Measurements from ENCODE around the gene DNAJC16.
"Not testable (repeated sequence)": the region's sequence is repeated elsewhere in the genome, so short reads cannot be mapped to it uniquely, and the experiment has no call there.

Gene DNAJC16

GRCh38 chr1:15515022-15515663, 11.5 kb upstream of the DNAJC16 start:
- DNase-seq: no peak
- no peaks in the 10 kb centered on the region for H3K79me2 ChIP-seq (ENCODE audit: control insufficient read depth, insufficient read depth, low read length)
- no peaks in the 10 kb centered on the region for H3K4me1 ChIP-seq (ENCODE audit: control insufficient read depth, low read depth, low read length)
- no peak overlapping the region for H2BK120ac ChIP-seq (ENCODE audit: low read depth, low read length)
- H3K79me1 ChIP-seq (ENCODE audit: low read length): no peaks in the 10 kb centered on the region
- H3K9ac ChIP-seq (ENCODE audit: low read length): no peak overlapping the region
- H3K27ac ChIP-seq (ENCODE audit: low read depth, low read length): no peak overlapping the region
- H3K4ac ChIP-seq (ENCODE audit: low read depth, low read length): no peak overlapping the region
- no peaks in the 10 kb centered on the region for H3K27me3 ChIP-seq (ENCODE audit: insufficient read depth, low read length, poor library complexity)
- H4K8ac ChIP-seq (ENCODE audit: low read depth, low read length): no peak overlapping the region
- H2BK5ac ChIP-seq (ENCODE audit: low read length): no peak overlapping the region
- H3K23ac ChIP-seq (ENCODE audit: low read length): no peak overlapping the region
- no peak overlapping the region for H4K5ac ChIP-seq (ENCODE audit: low read length)
- no peak overlapping the region for H3K4me2 ChIP-seq (ENCODE audit: low read length)
- no peak overlapping the region for H2AK5ac ChIP-seq (ENCODE audit: low read length)
- no peak overlapping the region for H3K56ac ChIP-seq (ENCODE audit: low read length)
- peaks cover 2% of the 10 kb centered on the region for H3K36me3 ChIP-seq (ENCODE audit: control insufficient read depth, insufficient read depth, low read length)
- no peak overlapping the region for H3K4me3 ChIP-seq (ENCODE audit: low read length)
- H2BK15ac ChIP-seq (replicated peaks; ENCODE audit: low read depth): no peak overlapping the region
- no CpG with 5 or more reads among the region's 2 CpGs for WGBS (ENCODE audit: extremely low coverage, insufficient coverage, low lambda C conversion rate)
- H3K18ac ChIP-seq (ENCODE audit: low read length): no peak overlapping the region

GRCh38 chr1:15519625-15520024, 7.0 kb upstream of the DNAJC16 start:
- Histone ChIP-seq H2BK5ac (ENCODE audit: low read length) (no peak overlapping the region), H4K5ac (ENCODE audit: low read length) (no peak overlapping the region), H2AK5ac (ENCODE audit: low read length) (no peak overlapping the region), H3K4me3 (ENCODE audit: low read length) (no peak overlapping the region), H2BK15ac (replicated peaks; ENCODE audit: low read depth) (no peak overlapping the region), H3K23ac (ENCODE audit: low read length) (no peak overlapping the region), H2BK120ac (ENCODE audit: low read depth, low read length) (no peak overlapping the region), H3K56ac (ENCODE audit: low read length) (no peak overlapping the region), H3K4ac (ENCODE audit: low read depth, low read length) (no peak overlapping the region), H3K36me3 (ENCODE audit: control insufficient read depth, insufficient read depth, low read length) (peaks cover 2% of the 10 kb centered on the region), H3K4me2 (ENCODE audit: low read length) (no peak overlapping the region), H3K4me1 (ENCODE audit: control insufficient read depth, low read depth, low read length) (no peaks in the 10 kb centered on the region), H3K27me3 (ENCODE audit: insufficient read depth, low read length, poor library complexity) (no peaks in the 10 kb centered on the region), H3K9ac (ENCODE audit: low read length) (no peak overlapping the region), H3K18ac (ENCODE audit: low read length) (no peak overlapping the region), H4K8ac (ENCODE audit: low read depth, low read length) (no peak overlapping the region), H3K79me1 (ENCODE audit: low read length) (peaks cover 2% of the 10 kb centered on the region), H3K79me2 (ENCODE audit: control insufficient read depth, insufficient read depth, low read length) (no peaks in the 10 kb centered on the region), H3K27ac (ENCODE audit: low read depth, low read length) (no peak overlapping the region)
- DNase-seq: no peak
- WGBS (ENCODE audit: extremely low coverage, insufficient coverage, low lambda C conversion rate): no CpG with 5 or more reads among the region's 3 CpGs

GRCh38 chr1:15521206-15521906, 5.3 kb upstream of the DNAJC16 start:
- not testable (repeated sequence) for H3K4me1 ChIP-seq (ENCODE audit: control insufficient read depth, low read depth, low read length); H3K4me2 ChIP-seq (ENCODE audit: low read length); H3K27ac ChIP-seq (ENCODE audit: low read depth, low read length); H3K23ac ChIP-seq (ENCODE audit: low read length); H3K4ac ChIP-seq (ENCODE audit: low read depth, low read length); H2AK5ac ChIP-seq (ENCODE audit: low read length); H3K9ac ChIP-seq (ENCODE audit: low read length); H3K56ac ChIP-seq (ENCODE audit: low read length); H3K27me3 ChIP-seq (ENCODE audit: insufficient read depth, low read length, poor library complexity); H4K5ac ChIP-seq (ENCODE audit: low read length); H2BK5ac ChIP-seq (ENCODE audit: low read length); H2BK15ac ChIP-seq (replicated peaks; ENCODE audit: low read depth); H3K36me3 ChIP-seq (ENCODE audit: control insufficient read depth, insufficient read depth, low read length); H3K4me3 ChIP-seq (ENCODE audit: low read length); H3K18ac ChIP-seq (ENCODE audit: low read length); H3K79me2 ChIP-seq (ENCODE audit: control insufficient read depth, insufficient read depth, low read length); DNase-seq; H3K79me1 ChIP-seq (ENCODE audit: low read length); H4K8ac ChIP-seq (ENCODE audit: low read depth, low read length); H2BK120ac ChIP-seq (ENCODE audit: low read depth, low read length)
- WGBS (ENCODE audit: extremely low coverage, insufficient coverage, low lambda C conversion rate): no CpG with 5 or more reads among the region's 17 CpGs

GRCh38 chr1:15522551-15522950, 4.1 kb upstream of the DNAJC16 start:
- H2BK5ac ChIP-seq (ENCODE audit: low read length): no peak overlapping the region
- H2AK5ac ChIP-seq (ENCODE audit: low read length): no peak overlapping the region
- H3K36me3 ChIP-seq (ENCODE audit: control insufficient read depth, insufficient read depth, low read length): no peaks in the 10 kb centered on the region
- no peaks in the 10 kb centered on the region for H3K27me3 ChIP-seq (ENCODE audit: insufficient read depth, low read length, poor library complexity)
- no peak overlapping the region for H3K4me2 ChIP-seq (ENCODE audit: low read length)
- no peak overlapping the region for H3K23ac ChIP-seq (ENCODE audit: low read length)
- no peak overlapping the region for H2BK15ac ChIP-seq (replicated peaks; ENCODE audit: low read depth)
- H3K56ac ChIP-seq (ENCODE audit: low read length): no peak overlapping the region
- no peak overlapping the region for H3K4me3 ChIP-seq (ENCODE audit: low read length)
- no peak overlapping the region for H3K4ac ChIP-seq (ENCODE audit: low read depth, low read length)
- peaks cover 3% of the 10 kb centered on the region for H3K4me1 ChIP-seq (ENCODE audit: control insufficient read depth, low read depth, low read length)
- peaks cover 3% of the 10 kb centered on the region for H3K79me1 ChIP-seq (ENCODE audit: low read length)
- no peak overlapping the region for H3K9ac ChIP-seq (ENCODE audit: low read length)
- H3K27ac ChIP-seq (ENCODE audit: low read depth, low read length): no peak overlapping the region
- peaks cover under 1% of the 10 kb centered on the region for H3K79me2 ChIP-seq (ENCODE audit: control insufficient read depth, insufficient read depth, low read length)
- H4K8ac ChIP-seq (ENCODE audit: low read depth, low read length): no peak overlapping the region
- no peak overlapping the region for H3K18ac ChIP-seq (ENCODE audit: low read length)
- no peak overlapping the region for H4K5ac ChIP-seq (ENCODE audit: low read length)
- no peak for DNase-seq
- H2BK120ac ChIP-seq (ENCODE audit: low read depth, low read length): no peak overlapping the region
- WGBS (ENCODE audit: extremely low coverage, insufficient coverage, low lambda C conversion rate): no CpG with 5 or more reads among the region's 4 CpGs

DNA sequence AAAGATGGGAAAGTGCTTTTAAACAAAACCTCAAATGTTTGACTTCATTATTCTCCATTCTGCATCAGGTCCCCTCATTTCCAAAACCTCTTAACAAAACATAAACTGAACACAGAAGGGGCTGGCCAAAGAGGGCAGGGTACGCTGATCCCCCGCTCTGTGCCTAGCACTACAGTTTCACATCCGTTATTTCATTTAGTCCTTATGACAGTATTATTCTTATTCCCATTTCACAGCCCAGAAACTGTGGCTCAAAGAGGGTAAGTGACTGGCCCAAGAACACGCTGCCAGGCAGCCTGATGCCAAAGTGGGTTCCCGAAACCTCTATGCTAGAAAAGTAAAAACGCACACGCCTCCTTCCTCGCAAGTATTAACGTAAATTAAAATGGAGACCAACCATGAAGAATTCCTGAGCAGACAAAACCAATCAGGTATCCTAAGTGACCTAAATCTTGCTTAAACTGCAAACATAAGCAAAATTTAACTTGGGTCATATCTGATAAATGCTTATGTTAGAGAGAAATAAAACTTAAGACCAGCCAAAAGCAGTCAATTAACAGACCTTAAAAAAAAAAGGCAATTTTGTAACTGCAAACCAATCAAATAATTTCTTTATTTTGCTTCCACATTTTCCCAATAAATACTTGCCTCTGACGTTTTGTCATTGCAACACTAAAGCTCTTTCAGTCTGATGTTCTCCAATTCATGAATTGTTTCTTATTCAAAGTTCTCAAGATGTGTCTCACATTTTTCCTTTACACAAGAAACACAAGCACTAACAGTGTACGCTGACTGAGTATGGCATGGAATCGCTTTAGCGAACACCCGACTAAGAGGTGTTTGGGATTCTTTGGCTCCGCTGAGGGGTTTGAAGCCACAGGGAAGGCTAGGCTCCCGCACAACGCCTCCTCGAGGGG, 3.3 kb upstream of the DNAJC16 start:
- Histone ChIP-seq H2BK15ac (replicated peaks; ENCODE audit: low read depth) (no peak overlapping the region), H3K4me3 (ENCODE audit: low read length) (peak overlapping the region; percentile 44), H4K8ac (ENCODE audit: low read depth, low read length) (no peak overlapping the region), H3K56ac (ENCODE audit: low read length) (peak overlapping the region; percentile 89), H3K36me3 (ENCODE audit: control insufficient read depth, insufficient read depth, low read length) (no peaks in the 10 kb centered on the region), H3K23ac (ENCODE audit: low read length) (no peak overlapping the region), H3K18ac (ENCODE audit: low read length) (peak overlapping the region; percentile 43), H2AK5ac (ENCODE audit: low read length) (no peak overlapping the region), H2BK120ac (ENCODE audit: low read depth, low read length) (no peak overlapping the region), H3K9ac (ENCODE audit: low read length) (peak overlapping the region; percentile 80), H3K79me2 (ENCODE audit: control insufficient read depth, insufficient read depth, low read length) (peaks cover 4% of the 10 kb centered on the region), H3K27ac (ENCODE audit: low read depth, low read length) (peak overlapping the region; percentile 23), H3K4me2 (ENCODE audit: low read length) (peak overlapping the region; percentile 67), H4K5ac (ENCODE audit: low read length) (no peak overlapping the region), H3K27me3 (ENCODE audit: insufficient read depth, low read length, poor library complexity) (no peaks in the 10 kb centered on the region), H2BK5ac (ENCODE audit: low read length) (no peak overlapping the region), H3K4ac (ENCODE audit: low read depth, low read length) (no peak overlapping the region), H3K4me1 (ENCODE audit: control insufficient read depth, low read depth, low read length) (peaks cover 4% of the 10 kb centered on the region), H3K79me1 (ENCODE audit: low read length) (peaks cover 4% of the 10 kb centered on the region)
- no peak for DNase-seq
- WGBS (ENCODE audit: extremely low coverage, insufficient coverage, low lambda C conversion rate): no CpG with 5 or more reads among the region's 18 CpGs
